ENCODE measurements around the gene ZCCHC24.
A peak's percentile ranks its signal among the peaks of the same experiment; 100 is the strongest.

ZCCHC24 gene

GRCh38 chr10:79350407-79351154 lies 94.8 kb downstream of the ZCCHC24 start:
- Histone ChIP-seq H3K27me3 (ENCODE audit: insufficient read depth, poor library complexity, severe bottlenecking) (no peaks in the 10 kb centered on the region), H3K4me1 (ENCODE audit: insufficient read depth, poor library complexity, severe bottlenecking) (peaks cover 3% of the 10 kb centered on the region), H3K36me3 (ENCODE audit: low read depth) (peaks cover 71% of the 10 kb centered on the region), H3K9me3 (ENCODE audit: severe bottlenecking) (no peaks in the 10 kb centered on the region), H3K4me3 (ENCODE audit: severe bottlenecking) (no peak overlapping the region), H3K27ac (ENCODE audit: poor library complexity, severe bottlenecking) (no peak overlapping the region)
- no peak for TF ChIP-seq CTCF (IDR thresholded peaks at IDR 0.05; ENCODE audit: poor library complexity, severe bottlenecking)
- no peak for DNase-seq (ENCODE audit: low spot score)
- no peak for ATAC-seq (ENCODE audit: low read depth)

- Histone ChIP-seq H3K27me3 (ENCODE audit: insufficient read depth, poor library complexity, severe bottlenecking) (no peaks in the 10 kb centered on the region), H3K4me1 (ENCODE audit: insufficient read depth, poor library complexity, severe bottlenecking) (peaks cover 3% of the 10 kb centered on the region), H3K4me3 (ENCODE audit: severe bottlenecking) (no peak overlapping the region), H3K27ac (ENCODE audit: poor library complexity, severe bottlenecking) (no peak overlapping the region), H3K36me3 (ENCODE audit: low read depth) (peaks cover 66% of the 10 kb centered on the region), H3K9me3 (ENCODE audit: severe bottlenecking) (no peaks in the 10 kb centered on the region)
- ATAC-seq (ENCODE audit: low read depth) = no peak
- DNase-seq (ENCODE audit: low spot score) = no peak
- TF ChIP-seq CTCF (IDR thresholded peaks at IDR 0.05; ENCODE audit: poor library complexity, severe bottlenecking) = no peak
Measured at GRCh38 chr10:79349766-79350406, 95.5 kb downstream of the ZCCHC24 start.

- Histone ChIP-seq H3K27ac (ENCODE audit: poor library complexity, severe bottlenecking) (peak overlapping the region; percentile 73), H3K4me3 (ENCODE audit: severe bottlenecking) (no peak overlapping the region), H3K36me3 (ENCODE audit: low read depth) (peaks cover 58% of the 10 kb centered on the region), H3K9me3 (ENCODE audit: severe bottlenecking) (no peaks in the 10 kb centered on the region), H3K27me3 (ENCODE audit: insufficient read depth, poor library complexity, severe bottlenecking) (no peaks in the 10 kb centered on the region), H3K4me1 (ENCODE audit: insufficient read depth, poor library complexity, severe bottlenecking) (peaks cover 3% of the 10 kb centered on the region)
- no peak for ATAC-seq (ENCODE audit: low read depth)
- no peak for DNase-seq (ENCODE audit: low spot score)
- TF ChIP-seq CTCF (IDR thresholded peaks at IDR 0.05; ENCODE audit: poor library complexity, severe bottlenecking) = no peak
Measured at GRCh38 chr10:79349072-79349491, 96.3 kb downstream of the ZCCHC24 start.

- H3K4me1 ChIP-seq (ENCODE audit: insufficient read depth, poor library complexity, severe bottlenecking) = peaks cover 3% of the 10 kb centered on the region
- no peaks in the 10 kb centered on the region for H3K27me3 ChIP-seq (ENCODE audit: insufficient read depth, poor library complexity, severe bottlenecking)
- TF ChIP-seq CTCF (IDR thresholded peaks at IDR 0.05; ENCODE audit: poor library complexity, severe bottlenecking) = no peak
- H3K4me3 ChIP-seq (ENCODE audit: severe bottlenecking) = peak overlapping the region; percentile 68
- DNase-seq (ENCODE audit: low spot score) = no peak
- ATAC-seq (ENCODE audit: low read depth) = no peak
- H3K36me3 ChIP-seq (ENCODE audit: low read depth) = peaks cover 54% of the 10 kb centered on the region
- peak overlapping the region; percentile 73 for H3K27ac ChIP-seq (ENCODE audit: poor library complexity, severe bottlenecking)
- no peaks in the 10 kb centered on the region for H3K9me3 ChIP-seq (ENCODE audit: severe bottlenecking)
Measured at GRCh38 chr10:79348640-79348988, 96.8 kb downstream of the ZCCHC24 start.

Measured in RWPE2 (cell line).